ENCODE measurements around the gene SYTL4. TPM values are rescaled to one million over a fixed set of nuclear protein-coding genes. Genes with fewer than 3 reads are reported as not detected.
"Not testable (repeated sequence)": the region's sequence is repeated elsewhere in the genome, so short reads cannot be mapped to it uniquely, and the experiment has no call there.

SYTL4 gene
- total RNA-seq, 6 donors from 2014 or later, result 7.4 to 26.2 (median 15.9) TPM

GRCh38 chrX:100743009-100743607, 11.2 kb upstream of the SYTL4 start:
- TF ChIP-seq, protein P1, sequence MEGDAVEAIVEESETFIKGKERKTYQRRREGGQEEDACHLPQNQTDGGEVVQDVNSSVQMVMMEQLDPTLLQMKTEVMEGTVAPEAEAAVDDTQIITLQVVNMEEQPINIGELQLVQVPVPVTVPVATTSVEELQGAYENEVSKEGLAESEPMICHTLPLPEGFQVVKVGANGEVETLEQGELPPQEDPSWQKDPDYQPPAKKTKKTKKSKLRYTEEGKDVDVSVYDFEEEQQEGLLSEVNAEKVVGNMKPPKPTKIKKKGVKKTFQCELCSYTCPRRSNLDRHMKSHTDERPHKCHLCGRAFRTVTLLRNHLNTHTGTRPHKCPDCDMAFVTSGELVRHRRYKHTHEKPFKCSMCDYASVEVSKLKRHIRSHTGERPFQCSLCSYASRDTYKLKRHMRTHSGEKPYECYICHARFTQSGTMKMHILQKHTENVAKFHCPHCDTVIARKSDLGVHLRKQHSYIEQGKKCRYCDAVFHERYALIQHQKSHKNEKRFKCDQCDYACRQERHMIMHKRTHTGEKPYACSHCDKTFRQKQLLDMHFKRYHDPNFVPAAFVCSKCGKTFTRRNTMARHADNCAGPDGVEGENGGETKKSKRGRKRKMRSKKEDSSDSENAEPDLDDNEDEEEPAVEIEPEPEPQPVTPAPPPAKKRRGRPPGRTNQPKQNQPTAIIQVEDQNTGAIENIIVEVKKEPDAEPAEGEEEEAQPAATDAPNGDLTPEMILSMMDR (IDR thresholded peaks at IDR 0.05), result no peak
- no peak for TF ChIP-seq POLR2AphosphoS5 (IDR thresholded peaks at IDR 0.05)
- TF ChIP-seq EP300 (IDR thresholded peaks at IDR 0.05), result no peak
- no peak for TF ChIP-seq POLR2A (IDR thresholded peaks at IDR 0.05)
- Histone ChIP-seq H3K36me3 (no peaks in the 10 kb centered on the region), H3K4me1 (no peaks in the 10 kb centered on the region), H3K27ac (no peak overlapping the region), H3K9me3 (no peaks in the 10 kb centered on the region), H3K27me3 (no peaks in the 10 kb centered on the region), H3K4me3 (no peak overlapping the region)
- 55 to 57% methylated on average over 2 of the region's 2 CpGs for WGBS, 2 donors
- DNase-seq (no peak), ATAC-seq (ENCODE audit: low FRiP score in 2 of 2) (no peak)

DNA sequence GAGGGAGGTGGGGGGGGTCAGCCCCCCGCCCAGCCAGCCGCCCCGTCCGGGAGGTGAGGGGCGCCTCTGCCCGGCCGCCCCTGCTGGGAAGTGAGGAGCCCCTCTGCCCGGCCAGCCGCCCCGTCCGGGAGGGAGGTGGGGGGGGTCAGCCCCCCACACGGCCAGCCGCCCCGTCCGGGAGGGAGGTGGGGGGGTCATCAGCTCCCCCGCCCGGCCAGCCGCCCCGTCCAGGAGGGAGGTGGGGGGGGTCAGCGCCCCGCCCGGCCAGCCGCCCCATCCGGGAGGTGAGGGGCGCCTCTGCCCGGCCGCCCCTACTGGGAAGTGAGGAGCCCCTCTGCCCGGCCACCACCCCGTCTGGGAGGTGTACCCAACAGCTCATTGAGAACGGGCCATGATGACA, 7.9 kb downstream of the SYTL4 start:
- H3K27ac ChIP-seq, H3K4me3 ChIP-seq: not testable (repeated sequence)

DNA sequence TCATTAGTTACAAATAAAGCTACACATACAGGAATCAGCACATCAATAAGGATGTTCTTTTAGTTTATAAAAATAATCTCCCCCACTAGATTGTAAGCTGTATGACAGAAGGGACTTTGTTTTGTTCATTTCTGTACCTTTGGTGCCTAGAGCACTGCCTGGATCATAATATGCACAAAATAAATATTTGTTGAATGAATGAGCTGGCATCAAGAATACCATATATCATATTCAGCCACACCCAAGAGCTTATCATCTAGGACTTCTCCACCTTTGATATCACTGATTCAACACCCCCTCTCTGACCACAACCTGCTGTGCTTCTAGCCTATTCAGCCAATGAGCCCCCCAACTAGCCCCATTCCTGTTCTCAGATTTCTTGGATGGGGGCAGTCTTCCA, 10.6 kb downstream of the SYTL4 start:
- H3K4me1 ChIP-seq, result no peaks in the 10 kb centered on the region
- DNase-seq, result no peak
- H3K27me3 ChIP-seq, result no peaks in the 10 kb centered on the region
- H3K36me3 ChIP-seq, result no peaks in the 10 kb centered on the region
- no peaks in the 10 kb centered on the region for H3K9me3 ChIP-seq
- no peak overlapping the region for H3K4me3 ChIP-seq
- no peak for TF ChIP-seq POLR2AphosphoS5 (IDR thresholded peaks at IDR 0.05)
- no peak for TF ChIP-seq EP300 (IDR thresholded peaks at IDR 0.05)
- no peak for TF ChIP-seq POLR2A (IDR thresholded peaks at IDR 0.05)
- TF ChIP-seq, protein P1 (IDR thresholded peaks at IDR 0.05), result no peak
- ATAC-seq (ENCODE audit: low FRiP score in 2 of 2), result no peak
- no peak overlapping the region for H3K27ac ChIP-seq

More for the DNA sequence above, 7.9 kb downstream of the SYTL4 start:
- H3K4me1 ChIP-seq; ATAC-seq (ENCODE audit: low FRiP score in 2 of 2); DNase-seq; H3K9me3 ChIP-seq; H3K27me3 ChIP-seq; H3K36me3 ChIP-seq: not testable (repeated sequence)
- no CpG with 5 or more reads among the region's 30 CpGs for WGBS, 2 donors

DNA sequence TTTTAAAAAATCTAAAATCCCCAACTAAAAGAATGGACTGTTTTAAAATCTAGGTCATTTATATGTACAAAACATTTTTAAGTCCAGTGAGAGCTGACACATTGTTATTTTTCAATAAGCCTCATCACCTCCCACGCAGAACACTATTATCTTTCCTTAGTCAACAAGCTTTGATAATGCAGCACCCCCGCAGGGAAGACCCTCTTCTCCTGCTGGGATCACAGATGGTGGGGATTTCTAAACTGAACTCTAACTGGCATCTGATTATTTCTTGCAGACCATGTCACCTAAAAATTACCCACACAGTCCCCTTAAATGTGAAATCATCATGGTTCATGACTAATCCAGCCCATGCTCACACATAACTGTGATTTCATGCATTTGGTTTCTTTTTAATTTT, 11.6 kb downstream of the SYTL4 start:
- no peak for ATAC-seq (ENCODE audit: low FRiP score in 2 of 2)
- Histone ChIP-seq H3K9me3 (no peaks in the 10 kb centered on the region), H3K36me3 (no peaks in the 10 kb centered on the region), H3K27me3 (no peaks in the 10 kb centered on the region), H3K27ac (no peak overlapping the region), H3K4me1 (no peaks in the 10 kb centered on the region), H3K4me3 (no peak overlapping the region)
- no peak for DNase-seq
- TF ChIP-seq POLR2AphosphoS5 (IDR thresholded peaks at IDR 0.05) (no peak), POLR2A (IDR thresholded peaks at IDR 0.05) (no peak), EP300 (IDR thresholded peaks at IDR 0.05) (no peak)
- TF ChIP-seq, protein P1 (IDR thresholded peaks at IDR 0.05), result no peak
- WGBS, 2 donors, result 69 to 81% methylated on average over 2 of the region's 2 CpGs

DNA sequence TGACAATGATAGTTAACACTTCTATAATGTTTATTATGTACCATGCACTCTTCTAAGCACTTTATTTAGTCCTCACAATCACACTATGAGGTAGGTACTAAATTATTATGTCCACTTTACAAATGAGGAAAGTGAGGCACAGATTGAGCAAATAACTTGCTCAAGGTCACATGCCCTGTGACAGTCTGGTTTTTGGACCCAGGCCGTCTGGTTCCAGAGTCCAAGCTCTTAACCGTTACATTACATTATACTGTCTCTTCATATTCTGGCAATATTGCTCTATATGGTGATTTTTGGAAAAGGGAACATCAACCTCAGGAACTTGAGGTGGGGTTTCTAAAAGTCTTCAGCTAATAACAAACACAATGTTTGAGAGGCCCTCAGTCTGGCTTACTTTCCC, 12.8 kb downstream of the SYTL4 start:
- TF ChIP-seq, protein P1 (IDR thresholded peaks at IDR 0.05), result no peak
- no peak for TF ChIP-seq POLR2A (IDR thresholded peaks at IDR 0.05)
- no peak for TF ChIP-seq POLR2AphosphoS5 (IDR thresholded peaks at IDR 0.05)
- TF ChIP-seq EP300 (IDR thresholded peaks at IDR 0.05), result no peak
- WGBS, 2 donors, result 80 to 92% methylated on average over 2 of the region's 2 CpGs
- Histone ChIP-seq H3K4me1 (no peaks in the 10 kb centered on the region), H3K9me3 (no peaks in the 10 kb centered on the region), H3K4me3 (no peak overlapping the region), H3K27me3 (no peaks in the 10 kb centered on the region), H3K36me3 (no peaks in the 10 kb centered on the region), H3K27ac (no peak overlapping the region)
- DNase-seq (no peak), ATAC-seq (ENCODE audit: low FRiP score in 2 of 2) (no peak)

Measured in upper lobe of left lung (tissue), 6 donors.